ENCODE data around the gene MTUS2.

The MTUS2 gene

GRCh38 chr13:29418026-29418425 lies 597.9 kb downstream of the MTUS2 start:
- no peak for DNase-seq (ENCODE audit: extremely low read depth, low read depth)
- TF ChIP-seq CTCF (IDR thresholded peaks at IDR 0.05; ENCODE audit: low read depth, low read length, missing control alignments) = no peak
- H3K4me3 ChIP-seq (replicated peaks; ENCODE audit: low read depth, low read length) = no peak overlapping the region

GRCh38 chr13:29421118-29421517 lies 601.0 kb downstream of the MTUS2 start:
- H3K4me3 ChIP-seq (replicated peaks; ENCODE audit: low read depth, low read length) = no peak overlapping the region
- no peak for TF ChIP-seq CTCF (IDR thresholded peaks at IDR 0.05; ENCODE audit: low read depth, low read length, missing control alignments)
- DNase-seq (ENCODE audit: extremely low read depth, low read depth) = no peak

- H3K4me3 ChIP-seq (replicated peaks; ENCODE audit: low read depth, low read length) = no peak overlapping the region
- no peak for DNase-seq (ENCODE audit: extremely low read depth, low read depth)
- TF ChIP-seq CTCF (IDR thresholded peaks at IDR 0.05; ENCODE audit: low read depth, low read length, missing control alignments) = no peak
Measured at GRCh38 chr13:29422015-29422414, 601.9 kb downstream of the MTUS2 start.

GRCh38 chr13:29423050-29423449 lies 602.9 kb downstream of the MTUS2 start:
- no peak for DNase-seq (ENCODE audit: extremely low read depth, low read depth)
- H3K4me3 ChIP-seq (replicated peaks; ENCODE audit: low read depth, low read length) = no peak overlapping the region
- TF ChIP-seq CTCF (IDR thresholded peaks at IDR 0.05; ENCODE audit: low read depth, low read length, missing control alignments) = no peak

- no peak for TF ChIP-seq CTCF (IDR thresholded peaks at IDR 0.05; ENCODE audit: low read depth, low read length, missing control alignments)
- H3K4me3 ChIP-seq (replicated peaks; ENCODE audit: low read depth, low read length) = peak overlapping the region; percentile 41
Measured at GRCh38 chr13:29427937-29428309, 607.8 kb downstream of the MTUS2 start.

GRCh38 chr13:29428310-29429181 lies 608.4 kb downstream of the MTUS2 start:
- no peak for TF ChIP-seq CTCF (IDR thresholded peaks at IDR 0.05; ENCODE audit: low read depth, low read length, missing control alignments)
- H3K4me3 ChIP-seq (replicated peaks; ENCODE audit: low read depth, low read length) = peak overlapping the region; percentile 41
- DNase-seq (ENCODE audit: extremely low read depth, low read depth) = no peak

More at GRCh38 chr13:29427937-29428309, 607.8 kb downstream of the MTUS2 start:
- DNase-seq (ENCODE audit: extremely low read depth, low read depth) = no peak

Measured in HFF-Myc (cell line).